Upper lobe of left lung (tissue), 6 donors: Measurements from ENCODE around the gene FSTL5. TPM values are rescaled to one million over a fixed set of nuclear protein-coding genes. Genes with fewer than 3 reads are reported as not detected.

ENCODE experiments used
- ATAC-seq, 2 donors: fragments of 200-7000 bp; cut with Tn5 transposase; one replicate each; pipeline ENCODE4 v1.9.1; 2022; ENCODE audit warnings: mild to moderate bottlenecking in 2 of 2, moderate library complexity in 2 of 2; ENCODE audit not compliant: low FRiP score in 2 of 2
- DNase-seq, 2 donors: peaks; one replicate each; pipeline ENCODE4 v3.0.0-alpha.2; 2019 to 2020
- H3K27ac ChIP-seq, 4 donors: fragments of 200-600 bp; sonication (generic); one replicate each; pipeline ENCODE4 v1.5.1; 2016 to 2019
- H3K27me3 ChIP-seq, 4 donors: fragments of 200-600 bp; sonication (generic); one replicate each; pipeline ENCODE4 v1.5.1; 2017 to 2019
- H3K36me3 ChIP-seq, 4 donors: fragments of 200-600 bp; sonication (generic); one replicate each; pipeline ENCODE4 v1.5.1; 2016 to 2019
- H3K4me1 ChIP-seq, 4 donors: fragments of 200-600 bp; sonication (generic); one replicate each; pipeline ENCODE4 v1.5.1; 2018 to 2019
- H3K4me3 ChIP-seq, 4 donors: fragments of 200-600 bp; sonication (generic); one replicate each; pipeline ENCODE4 v1.5.1; 2017 to 2019; ENCODE audit warnings: mild to moderate bottlenecking in 2 of 4, moderate library complexity in 1 of 4
- H3K9me3 ChIP-seq, 4 donors: fragments of 200-600 bp; sonication (generic); one replicate each; pipeline ENCODE4 v1.5.1; 2018 to 2019
- EP300 ChIP-seq, 4 donors: sonication (generic); formaldehyde crosslinking; IDR thresholded peaks; one replicate each; pipeline ENCODE4 v1.5.1; 2017; ENCODE audit warnings: antibody characterized with exemption in 4 of 4, control low read depth in 2 of 4
- POLR2A ChIP-seq, 4 donors: fragments of 450-650 bp; IDR thresholded peaks; one replicate each; pipeline ENCODE4 v1.5.1; 2016 to 2017; ENCODE audit warnings: antibody characterized with exemption in 4 of 4, mild to moderate bottlenecking in 2 of 4
- POLR2AphosphoS5 ChIP-seq, 2 donors: sonication (generic); formaldehyde crosslinking; IDR thresholded peaks; one replicate each; pipeline ENCODE4 v1.5.1; 2017; ENCODE audit warnings: antibody characterized with exemption in 2 of 2
- WGBS, 2 donors: methylation state at CpG; one replicate each; pipeline ENCODE4 v1.1.5; 2017 to 2018; 5-methylcytosine and 5-hydroxymethylcytosine counted together
- total RNA-seq, 6 donors: library from RNA; depleted of rRNA in 4 of 6; stranded (reverse); fragments of >200 nt in 4 of 6; gene quantifications; one replicate each; pipeline versions ENCODE4 v1.1.0 to v1.2.1, GENCODE V29; 2016 to 2021
- TF ChIP-seq, protein P1 (sequence below), 6 experiments: fragments of 450-650 bp in 4 of 6; fragments of 200-600 bp in 2 of 6; sonication (generic) in 2 of 6; IDR thresholded peaks; one replicate each; pipeline ENCODE4 v1.5.1; 2016 to 2019; ENCODE audit warnings: antibody characterized with exemption in 6 of 6
- donor health status: DM: no; HTN: no; CAD: no; lungs with moderate emphysema.
- donor health status: DM: no; HTN: yes; CAD: no; lungs with severe emphysema.

FSTL5 gene
- total RNA-seq, 6 donors from 2014 or later = not detected

GRCh38 chr4:161883157-161883556 is 280.6 kb downstream of the FSTL5 start:
- ATAC-seq = no peak

DNA sequence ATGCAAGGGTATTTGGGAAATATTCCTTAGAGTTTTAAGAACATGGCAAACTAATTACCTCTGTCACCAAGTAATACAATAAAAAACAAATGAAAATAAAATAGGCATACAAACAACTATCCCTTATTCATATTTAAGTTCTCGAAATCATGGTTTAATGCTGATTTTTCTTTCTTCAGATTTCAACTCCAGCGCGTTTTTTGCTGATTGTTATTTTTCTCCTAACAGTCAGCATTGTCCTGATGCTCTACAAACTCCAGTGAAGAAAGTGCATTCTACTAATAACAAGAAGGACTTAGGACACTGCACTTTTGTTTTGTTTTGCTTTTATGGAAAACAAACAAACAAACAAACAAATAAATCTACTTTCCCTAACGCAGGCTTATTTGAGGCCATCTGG is 282.4 kb downstream of the FSTL5 start:
- Histone ChIP-seq H3K27me3 (no peaks in the 10 kb centered on the region), H3K4me3 (no peak overlapping the region), H3K36me3 (no peaks in the 10 kb centered on the region), H3K9me3 (no peaks in the 10 kb centered on the region), H3K27ac (no peak overlapping the region), H3K4me1 (no peaks in the 10 kb centered on the region)
- ATAC-seq = no peak
- 75 to 84% methylated on average over 4 of the region's 4 CpGs for WGBS, 2 donors
- TF ChIP-seq POLR2AphosphoS5 (IDR thresholded peaks at IDR 0.05) = no peak
- TF ChIP-seq POLR2A (IDR thresholded peaks at IDR 0.05) = no peak
- TF ChIP-seq EP300 (IDR thresholded peaks at IDR 0.05) = no peak
- TF ChIP-seq, protein P1, sequence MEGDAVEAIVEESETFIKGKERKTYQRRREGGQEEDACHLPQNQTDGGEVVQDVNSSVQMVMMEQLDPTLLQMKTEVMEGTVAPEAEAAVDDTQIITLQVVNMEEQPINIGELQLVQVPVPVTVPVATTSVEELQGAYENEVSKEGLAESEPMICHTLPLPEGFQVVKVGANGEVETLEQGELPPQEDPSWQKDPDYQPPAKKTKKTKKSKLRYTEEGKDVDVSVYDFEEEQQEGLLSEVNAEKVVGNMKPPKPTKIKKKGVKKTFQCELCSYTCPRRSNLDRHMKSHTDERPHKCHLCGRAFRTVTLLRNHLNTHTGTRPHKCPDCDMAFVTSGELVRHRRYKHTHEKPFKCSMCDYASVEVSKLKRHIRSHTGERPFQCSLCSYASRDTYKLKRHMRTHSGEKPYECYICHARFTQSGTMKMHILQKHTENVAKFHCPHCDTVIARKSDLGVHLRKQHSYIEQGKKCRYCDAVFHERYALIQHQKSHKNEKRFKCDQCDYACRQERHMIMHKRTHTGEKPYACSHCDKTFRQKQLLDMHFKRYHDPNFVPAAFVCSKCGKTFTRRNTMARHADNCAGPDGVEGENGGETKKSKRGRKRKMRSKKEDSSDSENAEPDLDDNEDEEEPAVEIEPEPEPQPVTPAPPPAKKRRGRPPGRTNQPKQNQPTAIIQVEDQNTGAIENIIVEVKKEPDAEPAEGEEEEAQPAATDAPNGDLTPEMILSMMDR (IDR thresholded peaks at IDR 0.05) = no peak
- DNase-seq = no peak

More at GRCh38 chr4:161883157-161883556, 280.6 kb downstream of the FSTL5 start:
- TF ChIP-seq EP300 (IDR thresholded peaks at IDR 0.05) = no peak
- no peak for TF ChIP-seq POLR2AphosphoS5 (IDR thresholded peaks at IDR 0.05)
- TF ChIP-seq POLR2A (IDR thresholded peaks at IDR 0.05) = no peak
- TF ChIP-seq, protein P1 (IDR thresholded peaks at IDR 0.05) = no peak
- Histone ChIP-seq H3K9me3 (no peaks in the 10 kb centered on the region), H3K36me3 (no peaks in the 10 kb centered on the region), H3K27me3 (no peaks in the 10 kb centered on the region), H3K4me1 (no peaks in the 10 kb centered on the region), H3K27ac (no peak overlapping the region), H3K4me3 (no peak overlapping the region)
- DNase-seq = no peak
- 47 to 50% methylated on average over 4 of the region's 4 CpGs for WGBS, 2 donors

- WGBS, 2 donors = 68 to 69% methylated on average over 2 of the region's 2 CpGs
- DNase-seq = no peak
- Histone ChIP-seq H3K27ac (no peak overlapping the region), H3K36me3 (no peaks in the 10 kb centered on the region), H3K27me3 (no peaks in the 10 kb centered on the region), H3K4me3 (no peak overlapping the region), H3K4me1 (no peaks in the 10 kb centered on the region), H3K9me3 (no peaks in the 10 kb centered on the region)
- ATAC-seq = no peak
- TF ChIP-seq POLR2A (IDR thresholded peaks at IDR 0.05) = no peak
- TF ChIP-seq POLR2AphosphoS5 (IDR thresholded peaks at IDR 0.05) = no peak
- TF ChIP-seq, protein P1 (IDR thresholded peaks at IDR 0.05) = no peak
- no peak for TF ChIP-seq EP300 (IDR thresholded peaks at IDR 0.05)
Measured at GRCh38 chr4:161869511-161869910, 294.3 kb downstream of the FSTL5 start.

DNA sequence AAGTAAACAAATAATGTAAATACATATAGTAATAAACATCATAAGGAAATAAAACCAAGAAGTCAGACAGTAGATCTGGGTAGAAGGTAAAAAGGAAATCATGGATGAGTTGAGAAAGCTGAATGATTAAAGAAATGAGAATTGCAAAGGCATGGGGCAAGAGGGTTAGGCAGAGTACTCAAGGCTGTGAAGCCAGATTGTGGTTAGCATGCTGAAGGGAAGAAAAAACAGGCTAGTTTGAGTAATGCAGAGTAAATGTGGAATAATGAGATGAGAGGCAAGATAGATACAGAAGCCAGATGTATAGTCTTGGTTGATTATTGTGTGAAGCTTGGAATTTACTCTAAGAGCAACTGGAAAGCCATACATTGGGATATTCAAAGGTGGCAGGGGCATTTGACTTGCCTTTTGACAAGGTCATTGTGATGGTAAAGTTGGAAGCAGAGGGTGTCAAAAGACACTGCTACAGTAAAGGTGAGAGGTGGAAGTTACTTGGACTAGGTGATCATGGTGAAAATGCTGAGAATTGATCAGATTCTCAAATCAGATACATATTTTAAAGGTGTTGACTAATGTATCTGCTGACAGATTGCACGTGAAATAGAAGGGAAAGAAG is 307.0 kb downstream of the FSTL5 start:
- no peaks in the 10 kb centered on the region for H3K9me3 ChIP-seq
- ATAC-seq (no peak), DNase-seq (no peak)
- no peaks in the 10 kb centered on the region for H3K36me3 ChIP-seq
- H3K4me1 ChIP-seq = no peaks in the 10 kb centered on the region
- 74 to 79% methylated on average over 1 of the region's 1 CpG for WGBS, 2 donors
- H3K27ac ChIP-seq = no peak overlapping the region
- H3K4me3 ChIP-seq = no peak overlapping the region
- no peaks in the 10 kb centered on the region for H3K27me3 ChIP-seq
- no peak for TF ChIP-seq EP300 (IDR thresholded peaks at IDR 0.05)

DNA sequence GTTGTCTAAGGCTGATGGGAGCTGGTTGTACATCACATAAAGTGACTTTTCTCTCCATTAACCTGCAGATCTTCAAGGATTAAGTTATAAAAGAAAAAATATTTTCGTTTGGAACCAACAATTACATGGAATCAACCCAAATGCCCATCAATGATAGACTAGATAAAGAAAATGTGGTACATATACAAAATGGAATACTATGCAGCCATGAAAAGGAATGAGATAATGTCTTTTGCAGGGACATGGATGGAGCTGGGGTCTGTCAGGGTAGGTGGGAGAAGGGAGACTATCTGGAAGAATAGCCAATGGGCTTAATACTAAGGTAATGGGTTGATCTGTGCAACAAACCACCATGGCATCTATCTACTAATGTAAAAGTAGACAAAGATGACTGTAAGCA is 313.2 kb downstream of the FSTL5 start:
- Histone ChIP-seq H3K27me3 (no peaks in the 10 kb centered on the region), H3K4me3 (no peak overlapping the region), H3K36me3 (no peaks in the 10 kb centered on the region), H3K27ac (no peak overlapping the region), H3K9me3 (no peaks in the 10 kb centered on the region), H3K4me1 (no peaks in the 10 kb centered on the region)
- WGBS, 2 donors = 18 to 36% methylated on average over 1 of the region's 1 CpG
- no peak for TF ChIP-seq POLR2A (IDR thresholded peaks at IDR 0.05)
- ATAC-seq = no peak
- no peak for DNase-seq

DNA sequence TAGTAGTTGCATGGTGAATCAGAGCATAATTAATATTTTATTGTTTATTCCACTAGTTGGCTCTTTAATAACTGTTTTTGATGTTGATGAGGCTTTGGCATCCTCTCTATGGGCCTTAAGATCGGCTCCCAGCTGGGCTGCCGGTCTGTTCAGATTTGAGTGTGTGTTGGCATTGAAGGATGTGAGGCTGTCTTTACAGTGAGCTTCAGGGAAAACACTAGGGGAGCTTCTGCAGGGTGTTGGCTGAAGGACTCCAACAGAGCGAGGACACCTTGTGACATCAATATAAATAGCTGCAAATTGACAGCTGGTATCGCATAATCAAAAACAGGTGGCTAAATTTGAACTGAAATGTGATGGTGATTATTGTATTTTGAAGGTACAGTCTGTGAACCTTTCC is 322.0 kb downstream of the FSTL5 start:
- TF ChIP-seq EP300 (IDR thresholded peaks at IDR 0.05) (no peak), POLR2A (IDR thresholded peaks at IDR 0.05) (no peak), POLR2AphosphoS5 (IDR thresholded peaks at IDR 0.05) (no peak)
- TF ChIP-seq, protein P1 (IDR thresholded peaks at IDR 0.05) = no peak
- H3K4me3 ChIP-seq = no peak overlapping the region
- WGBS, 2 donors = 63 to 77% methylated on average over 4 of the region's 4 CpGs
- no peaks in the 10 kb centered on the region for H3K27me3 ChIP-seq
- no peaks in the 10 kb centered on the region for H3K4me1 ChIP-seq
- H3K9me3 ChIP-seq = no peaks in the 10 kb centered on the region
- no peaks in the 10 kb centered on the region for H3K36me3 ChIP-seq
- no peak overlapping the region for H3K27ac ChIP-seq
- ATAC-seq (no peak), DNase-seq (no peak)
